ENCODE data around the gene USP7. TPM values are rescaled to one million over a fixed set of nuclear protein-coding genes. Genes with fewer than 3 reads are reported as not detected.

The USP7 gene
- total and polyA plus RNA-seq, 9 donors = 28.1 to 104 (median 86.3) TPM

- no peak overlapping the region for H3K27ac ChIP-seq
- H3K27me3 ChIP-seq = no peaks in the 10 kb centered on the region
- H3K4me1 ChIP-seq (ENCODE audit: insufficient read depth) = no peaks in the 10 kb centered on the region
- no peaks in the 10 kb centered on the region for H3K9me3 ChIP-seq
- DNase-seq = no peak
- H3K4me3 ChIP-seq = no peak overlapping the region
- TF ChIP-seq EP300 (IDR thresholded peaks at IDR 0.05) (no peak), POLR2A (IDR thresholded peaks at IDR 0.05) (no peak), CTCF (IDR thresholded peaks at IDR 0.05) (no peak)
- no peaks in the 10 kb centered on the region for H3K36me3 ChIP-seq
- intact Hi-C loops (cut with DNase I) = no loop called here
- 75 to 88% (median 80%) methylated on average over 5 of the region's 5 CpGs for WGBS, 3 donors
Measured at GRCh38 chr16:9003322-9003721, 39.6 kb upstream of the USP7 start.

GRCh38 chr16:9002042-9002441 is 38.3 kb upstream of the USP7 start:
- Histone ChIP-seq H3K4me3 (no peak overlapping the region), H3K9me3 (no peaks in the 10 kb centered on the region), H3K4me1 (ENCODE audit: insufficient read depth) (no peaks in the 10 kb centered on the region), H3K36me3 (no peaks in the 10 kb centered on the region), H3K27ac (no peak overlapping the region), H3K27me3 (no peaks in the 10 kb centered on the region)
- TF ChIP-seq POLR2A (IDR thresholded peaks at IDR 0.05) = no peak
- no peak for TF ChIP-seq CTCF (IDR thresholded peaks at IDR 0.05)
- TF ChIP-seq EP300 (IDR thresholded peaks at IDR 0.05) = no peak
- intact Hi-C loops (cut with DNase I) = no loop called here
- WGBS, 3 donors = 92 to 98% (median 95%) methylated on average over 2 of the region's 2 CpGs
- no peak for DNase-seq

- H3K9me3 ChIP-seq = no peaks in the 10 kb centered on the region
- H3K27me3 ChIP-seq = no peaks in the 10 kb centered on the region
- no peak for DNase-seq
- intact Hi-C loops (cut with DNase I) = no loop called here
- no peak overlapping the region for H3K4me3 ChIP-seq
- H3K4me1 ChIP-seq (ENCODE audit: insufficient read depth) = no peaks in the 10 kb centered on the region
- no peaks in the 10 kb centered on the region for H3K36me3 ChIP-seq
- 89 to 98% (median 92%) methylated on average over 2 of the region's 2 CpGs for WGBS, 3 donors
- no peak overlapping the region for H3K27ac ChIP-seq
- TF ChIP-seq EP300 (IDR thresholded peaks at IDR 0.05) (no peak), POLR2A (IDR thresholded peaks at IDR 0.05) (no peak), CTCF (IDR thresholded peaks at IDR 0.05) (no peak)
Measured at GRCh38 chr16:9000664-9001063, 37.0 kb upstream of the USP7 start.

- Histone ChIP-seq H3K4me3 (no peak overlapping the region), H3K36me3 (no peaks in the 10 kb centered on the region), H3K4me1 (ENCODE audit: insufficient read depth) (no peaks in the 10 kb centered on the region), H3K27me3 (no peaks in the 10 kb centered on the region), H3K9me3 (no peaks in the 10 kb centered on the region), H3K27ac (no peak overlapping the region)
- TF ChIP-seq POLR2A (IDR thresholded peaks at IDR 0.05) (no peak), CTCF (IDR thresholded peaks at IDR 0.05) (no peak), EP300 (IDR thresholded peaks at IDR 0.05) (no peak)
- no peak for DNase-seq
- intact Hi-C loops (cut with DNase I) = no loop called here
- WGBS, 3 donors = 67 to 83% (median 78%) methylated on average over 4 of the region's 4 CpGs
Measured at GRCh38 chr16:8999800-9000199, 36.1 kb upstream of the USP7 start.

GRCh38 chr16:8998108-8998507 is 34.4 kb upstream of the USP7 start:
- no peaks in the 10 kb centered on the region for H3K4me1 ChIP-seq (ENCODE audit: insufficient read depth)
- no peak overlapping the region for H3K27ac ChIP-seq
- intact Hi-C loops (cut with DNase I) = no loop called here
- no peaks in the 10 kb centered on the region for H3K9me3 ChIP-seq
- no peaks in the 10 kb centered on the region for H3K27me3 ChIP-seq
- H3K4me3 ChIP-seq = no peak overlapping the region
- WGBS, 3 donors = 11 to 21% (median 18%) methylated on average over 1 of the region's 1 CpG
- no peak for DNase-seq
- TF ChIP-seq EP300 (IDR thresholded peaks at IDR 0.05) = no peak
- TF ChIP-seq POLR2A (IDR thresholded peaks at IDR 0.05) = no peak
- TF ChIP-seq CTCF (IDR thresholded peaks at IDR 0.05) = no peak
- H3K36me3 ChIP-seq = no peaks in the 10 kb centered on the region

All from ovary (tissue), 9 donors.